Activated CD4-positive, alpha-beta T cell treated with anti-CD3 and anti-CD28 coated beads for 36 hours (primary cell): ENCODE measurements around the gene XDH. TPM values are rescaled to one million over a fixed set of nuclear protein-coding genes. Genes with fewer than 3 reads are reported as not detected.

Experiments used
- ATAC-seq: fragments of 200-7000 bp; cut with Tn5 transposase; one replicate; pipeline ENCODE4 v1.10.0; 2021; ENCODE audit warnings: mild to moderate bottlenecking, moderate library complexity
- CTCF ChIA-PET: fragments of 350-600 bp; sonication (Branson Sonifier 250); formaldehyde crosslinking; loops from one replicate; lab custom pipeline; 2021; ENCODE audit warnings: antibody characterized with exemption; lab: Charles Lee
- POLR2A ChIA-PET: fragments of 350-600 bp; sonication (Branson Sonifier 250); formaldehyde crosslinking; loops from one replicate; lab custom pipeline; 2021; ENCODE audit warnings: antibody characterized with exemption, inconsistent platforms; lab: Charles Lee
- DNase-seq: peaks from one replicate; pipeline ENCODE4 v3.0.0-alpha.2; 2020
- H3K27ac Mint-ChIP-seq: one replicate; pipeline ENCODE4 v1.8.0; 2021; ENCODE audit warnings: mixed read lengths
- H3K27me3 Mint-ChIP-seq: one replicate; pipeline ENCODE4 v1.8.0; 2021; ENCODE audit warnings: mixed read lengths
- H3K36me3 Mint-ChIP-seq: one replicate; pipeline ENCODE4 v1.8.0; 2021; ENCODE audit warnings: low read depth, mixed read lengths
- H3K4me1 Mint-ChIP-seq: one replicate; pipeline ENCODE4 v1.8.0; 2021; ENCODE audit warnings: mixed read lengths
- H3K4me3 Mint-ChIP-seq: one replicate; pipeline ENCODE4 v1.8.0; 2021; ENCODE audit warnings: mild to moderate bottlenecking, moderate library complexity, mixed read lengths
- H3K9me3 Mint-ChIP-seq: one replicate; pipeline ENCODE4 v1.8.0; 2021; ENCODE audit warnings: low read depth, mixed read lengths
- intact Hi-C, 2 experiments: fragments of 100-400 bp; cut with DNase I in 1 of 2; cut with micrococcal nuclease in 1 of 2; formaldehyde crosslinking; loops; one replicate each; pipeline versions ENCODE4 v1.14.2 to v1.15.1; 2022 to 2024; cut with DNase I, micrococcal nuclease
- total RNA-seq, 2 experiments: library from RNA; stranded (reverse); gene quantifications; one replicate each; pipeline ENCODE4 v1.2.3, GENCODE V29; 2021

The XDH gene
- total RNA-seq, 2 experiments from 2014 or later = 0.11 TPM; not detected in 1

GRCh38 chr2:31402388-31402787 is 12.2 kb downstream of the XDH start:
- ChIA-PET CTCF (no interaction called here), POLR2A (no interaction called here)
- Mint-ChIP-seq H3K9me3 (no peaks in the 10 kb centered on the region), H3K4me3 (no peak overlapping the region), H3K27me3 (peaks cover 4% of the 10 kb centered on the region), H3K36me3 (no peaks in the 10 kb centered on the region), H3K4me1 (no peaks in the 10 kb centered on the region), H3K27ac (no peak overlapping the region)
- intact Hi-C loops = no loop called here
- no peak for DNase-seq
- no peak for ATAC-seq

- H3K9me3 Mint-ChIP-seq = no peaks in the 10 kb centered on the region
- no peaks in the 10 kb centered on the region for H3K36me3 Mint-ChIP-seq
- no peak overlapping the region for H3K4me3 Mint-ChIP-seq
- CTCF ChIA-PET = no interaction called here
- intact Hi-C loops = no loop called here
- DNase-seq = no peak
- no peaks in the 10 kb centered on the region for H3K4me1 Mint-ChIP-seq
- no peak for ATAC-seq
- POLR2A ChIA-PET = no interaction called here
- peaks cover 4% of the 10 kb centered on the region for H3K27me3 Mint-ChIP-seq
- no peak overlapping the region for H3K27ac Mint-ChIP-seq
Observed at GRCh38 chr2:31401580-31401979, 13.0 kb downstream of the XDH start.

GRCh38 chr2:31398881-31399280 is 15.7 kb downstream of the XDH start:
- H3K36me3 Mint-ChIP-seq = no peaks in the 10 kb centered on the region
- no peak overlapping the region for H3K4me3 Mint-ChIP-seq
- ATAC-seq (no peak), DNase-seq (no peak)
- ChIA-PET CTCF (no interaction called here), POLR2A (no interaction called here)
- no peak overlapping the region for H3K27ac Mint-ChIP-seq
- intact Hi-C loops = no loop called here
- H3K27me3 Mint-ChIP-seq = peaks cover 5% of the 10 kb centered on the region
- no peaks in the 10 kb centered on the region for H3K9me3 Mint-ChIP-seq
- H3K4me1 Mint-ChIP-seq = no peaks in the 10 kb centered on the region

GRCh38 chr2:31397094-31397493 is 17.4 kb downstream of the XDH start:
- CTCF ChIA-PET = interaction anchor here (0.5 kb wide), 1 partner anchor 14 kb away, joined by 4 read pairs; no protein-coding TSS in a partner anchor
- POLR2A ChIA-PET = no interaction called here
- Mint-ChIP-seq H3K4me3 (no peak overlapping the region), H3K4me1 (no peaks in the 10 kb centered on the region), H3K9me3 (no peaks in the 10 kb centered on the region), H3K27ac (no peak overlapping the region), H3K27me3 (peaks cover 5% of the 10 kb centered on the region), H3K36me3 (no peaks in the 10 kb centered on the region)
- DNase-seq (no peak), ATAC-seq (no peak)
- intact Hi-C loops = no loop called here

- ChIA-PET POLR2A (no interaction called here), CTCF (interaction anchor here (1.2 kb wide), 1 partner anchor 133 kb away, joined by 3 read pairs; no protein-coding TSS in a partner anchor)
- H3K27me3 Mint-ChIP-seq = peaks cover 10% of the 10 kb centered on the region
- no peak overlapping the region for H3K27ac Mint-ChIP-seq
- intact Hi-C loops = no loop called here
- no peak for DNase-seq
- no peaks in the 10 kb centered on the region for H3K4me1 Mint-ChIP-seq
- H3K9me3 Mint-ChIP-seq = no peaks in the 10 kb centered on the region
- no peaks in the 10 kb centered on the region for H3K36me3 Mint-ChIP-seq
- H3K4me3 Mint-ChIP-seq = no peak overlapping the region
- no peak for ATAC-seq
Observed at GRCh38 chr2:31390324-31390723, 24.2 kb downstream of the XDH start.

GRCh38 chr2:31388736-31389135 is 25.8 kb downstream of the XDH start:
- DNase-seq = no peak
- CTCF ChIA-PET = no interaction called here
- peaks cover 5% of the 10 kb centered on the region for H3K27me3 Mint-ChIP-seq
- ATAC-seq = no peak
- intact Hi-C loops = no loop called here
- H3K4me3 Mint-ChIP-seq = no peak overlapping the region
- no peaks in the 10 kb centered on the region for H3K9me3 Mint-ChIP-seq
- H3K4me1 Mint-ChIP-seq = peaks cover 6% of the 10 kb centered on the region
- POLR2A ChIA-PET = no interaction called here
- no peaks in the 10 kb centered on the region for H3K36me3 Mint-ChIP-seq
- no peak overlapping the region for H3K27ac Mint-ChIP-seq

GRCh38 chr2:31387850-31388249 is 26.7 kb downstream of the XDH start:
- H3K27me3 Mint-ChIP-seq = peaks cover 5% of the 10 kb centered on the region
- no peaks in the 10 kb centered on the region for H3K9me3 Mint-ChIP-seq
- H3K27ac Mint-ChIP-seq = no peak overlapping the region
- H3K4me1 Mint-ChIP-seq = peaks cover 6% of the 10 kb centered on the region
- POLR2A ChIA-PET = no interaction called here
- no peak for ATAC-seq
- no peak for DNase-seq
- H3K36me3 Mint-ChIP-seq = no peaks in the 10 kb centered on the region
- CTCF ChIA-PET = interaction anchor here (0.7 kb wide), 1 partner anchor 27 kb away, joined by 3 read pairs; no protein-coding TSS in a partner anchor
- no peak overlapping the region for H3K4me3 Mint-ChIP-seq
- intact Hi-C loops = no loop called here

- ChIA-PET CTCF (no interaction called here), POLR2A (no interaction called here)
- ATAC-seq (no peak), DNase-seq (no peak)
- Mint-ChIP-seq H3K9me3 (no peaks in the 10 kb centered on the region), H3K36me3 (no peaks in the 10 kb centered on the region), H3K27me3 (peaks cover 5% of the 10 kb centered on the region), H3K4me1 (peaks cover 6% of the 10 kb centered on the region), H3K27ac (no peak overlapping the region), H3K4me3 (no peak overlapping the region)
- intact Hi-C loops = no loop called here
Observed at GRCh38 chr2:31386648-31387047, 27.9 kb downstream of the XDH start.

GRCh38 chr2:31386172-31386571 is 28.4 kb downstream of the XDH start:
- POLR2A ChIA-PET = no interaction called here
- CTCF ChIA-PET = no interaction called here
- intact Hi-C loops = no loop called here
- Mint-ChIP-seq H3K36me3 (no peaks in the 10 kb centered on the region), H3K4me1 (peaks cover 6% of the 10 kb centered on the region), H3K27ac (no peak overlapping the region), H3K27me3 (peaks cover 4% of the 10 kb centered on the region), H3K4me3 (no peak overlapping the region), H3K9me3 (no peaks in the 10 kb centered on the region)
- ATAC-seq = no peak
- DNase-seq = no peak

GRCh38 chr2:31384771-31385276 is 29.7 kb downstream of the XDH start:
- intact Hi-C loops = no loop called here
- DNase-seq (no peak), ATAC-seq (no peak)
- CTCF ChIA-PET = interaction anchor here (0.6 kb wide), 1 partner anchor 80 kb away, joined by 3 read pairs; no protein-coding TSS in a partner anchor
- Mint-ChIP-seq H3K4me1 (peaks cover 6% of the 10 kb centered on the region), H3K9me3 (no peaks in the 10 kb centered on the region), H3K36me3 (no peaks in the 10 kb centered on the region), H3K27ac (no peak overlapping the region), H3K27me3 (peaks cover 1% of the 10 kb centered on the region), H3K4me3 (no peak overlapping the region)
- POLR2A ChIA-PET = no interaction called here

GRCh38 chr2:31384351-31384750 is 30.2 kb downstream of the XDH start:
- intact Hi-C loops = no loop called here
- DNase-seq (peak; percentile 25), ATAC-seq (peak; percentile 73)
- H3K36me3 Mint-ChIP-seq = no peaks in the 10 kb centered on the region
- H3K4me3 Mint-ChIP-seq = no peak overlapping the region
- H3K9me3 Mint-ChIP-seq = no peaks in the 10 kb centered on the region
- peaks cover 6% of the 10 kb centered on the region for H3K4me1 Mint-ChIP-seq
- ChIA-PET POLR2A (no interaction called here), CTCF (interaction anchor here (0.6 kb wide), 1 partner anchor 80 kb away, joined by 3 read pairs; no protein-coding TSS in a partner anchor)
- H3K27me3 Mint-ChIP-seq = peaks cover 1% of the 10 kb centered on the region
- H3K27ac Mint-ChIP-seq = no peak overlapping the region

- Mint-ChIP-seq H3K4me1 (peaks cover 6% of the 10 kb centered on the region), H3K27ac (no peak overlapping the region), H3K4me3 (no peak overlapping the region), H3K36me3 (no peaks in the 10 kb centered on the region), H3K9me3 (no peaks in the 10 kb centered on the region), H3K27me3 (no peaks in the 10 kb centered on the region)
- no peak for DNase-seq
- peak; percentile 30 for ATAC-seq
- POLR2A ChIA-PET = no interaction called here
- intact Hi-C loops = no loop called here
- CTCF ChIA-PET = interaction anchor here (0.8 kb wide), 1 partner anchor 414 kb away, joined by 3 read pairs; no protein-coding TSS in a partner anchor
Observed at GRCh38 chr2:31383471-31384153, 30.9 kb downstream of the XDH start.
